NCI-H345 (cell line): ENCODE measurements around the gene GABRR1.
"Not testable (repeated sequence)": the region's sequence is repeated elsewhere in the genome, so short reads cannot be mapped to it uniquely, and the experiment has no call there.

ENCODE experiments used
- DNase-seq: peaks from one replicate; lab custom pipeline; 2025; lab: John Stamatoyannopoulos, UW

The GABRR1 gene

DNA sequence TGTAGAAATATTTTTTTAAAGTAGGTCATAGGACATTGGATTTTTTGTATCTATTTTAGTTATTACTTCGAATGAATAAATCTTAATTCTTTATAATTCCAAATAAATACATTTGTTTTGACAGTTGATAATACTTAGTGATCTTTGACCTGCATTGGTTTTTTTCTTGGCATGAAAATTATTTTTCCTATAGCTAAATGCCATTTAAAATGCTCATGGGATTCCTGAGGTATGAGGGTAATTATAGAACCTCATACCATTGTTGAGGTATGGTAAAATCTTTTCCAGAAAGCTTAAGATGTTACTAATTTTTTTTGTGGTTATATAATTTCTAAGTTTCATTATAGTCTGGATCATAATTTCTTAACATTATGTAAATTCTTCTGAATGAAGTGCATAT is 63.0 kb downstream of the GABRR1 start:
- no peak for DNase-seq

DNA sequence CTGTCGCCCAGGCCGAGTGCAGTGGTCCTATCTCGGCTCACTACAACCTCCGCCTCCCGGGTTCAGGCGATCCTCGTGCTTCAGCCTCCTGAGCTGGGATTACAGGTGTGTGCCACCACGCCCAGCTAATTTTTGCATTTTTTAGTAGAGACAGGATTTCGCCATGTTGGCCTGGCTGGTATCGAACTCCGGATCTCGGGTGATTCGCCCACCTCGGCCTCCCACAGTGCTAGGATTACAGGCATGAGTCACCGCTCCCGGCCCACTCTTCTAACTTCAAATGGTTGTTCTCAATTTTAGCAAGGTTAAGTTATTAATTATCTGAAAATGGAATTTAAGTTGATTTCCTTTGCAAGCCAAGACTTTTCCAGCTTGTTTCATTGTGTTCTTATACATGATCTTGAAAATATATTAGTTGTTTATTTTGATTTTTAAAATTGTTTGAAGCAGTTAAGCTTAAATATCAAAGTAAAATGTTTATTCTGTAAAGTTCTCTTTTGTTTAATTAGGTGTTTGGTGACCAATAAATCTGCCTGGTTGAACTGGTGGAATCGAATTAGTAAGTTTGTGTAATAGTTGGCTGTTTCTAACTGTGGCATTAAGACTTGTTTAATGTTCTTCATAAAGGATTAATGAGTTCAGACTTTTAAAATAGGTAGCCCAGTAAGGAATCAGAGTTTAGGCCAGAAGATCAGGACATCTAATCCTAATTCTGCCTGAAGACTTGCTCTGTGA is 69.0 kb downstream of the GABRR1 start:
- no peak for DNase-seq

GRCh38 chr6:89146718-89147700 is 70.1 kb downstream of the GABRR1 start:
- peak; percentile 55 for DNase-seq

DNA sequence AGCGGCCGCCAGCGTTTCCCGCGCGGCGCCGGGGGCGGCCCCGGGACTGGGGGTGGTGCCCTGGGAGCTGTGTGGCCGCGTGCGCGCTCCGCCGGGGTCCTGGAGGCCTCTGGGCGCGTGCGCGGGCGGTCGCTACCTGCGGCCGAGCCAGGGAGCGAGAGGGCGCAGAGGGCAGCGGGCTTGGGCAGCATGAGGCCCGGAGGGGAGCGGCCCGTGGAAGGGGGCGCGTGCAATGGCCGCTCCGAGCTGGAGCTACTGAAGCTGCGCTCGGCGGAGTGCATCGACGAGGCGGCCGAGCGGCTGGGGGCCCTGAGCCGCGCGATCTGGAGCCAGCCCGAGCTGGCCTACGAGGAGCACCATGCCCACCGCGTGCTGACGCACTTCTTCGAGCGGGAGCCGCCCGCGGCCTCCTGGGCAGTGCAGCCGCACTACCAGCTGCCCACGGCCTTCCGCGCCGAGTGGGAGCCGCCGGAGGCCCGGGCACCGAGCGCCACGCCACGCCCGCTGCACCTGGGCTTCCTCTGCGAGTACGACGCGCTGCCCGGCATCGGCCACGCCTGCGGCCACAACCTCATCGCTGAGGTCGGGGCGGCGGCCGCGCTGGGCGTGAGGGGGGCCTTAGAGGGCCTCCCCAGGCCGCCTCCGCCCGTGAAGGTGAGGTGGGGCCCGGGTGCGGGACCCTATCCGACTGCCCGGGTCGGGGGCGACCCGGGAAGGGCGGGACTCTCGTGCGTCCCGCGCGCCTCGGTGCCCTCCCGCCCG is 71.0 kb downstream of the GABRR1 start, which contains the start of gene PM20D2:
TSS of gene PM20D2 (plus strand) at position 100 of the 762 bp plus-strand sequence. CDS start at position 190, 90 bp downstream.
- peak; percentile 79 for DNase-seq

- peak; percentile 47 for DNase-seq
Measured at GRCh38 chr6:89145091-89145955, 71.8 kb downstream of the GABRR1 start.

DNA sequence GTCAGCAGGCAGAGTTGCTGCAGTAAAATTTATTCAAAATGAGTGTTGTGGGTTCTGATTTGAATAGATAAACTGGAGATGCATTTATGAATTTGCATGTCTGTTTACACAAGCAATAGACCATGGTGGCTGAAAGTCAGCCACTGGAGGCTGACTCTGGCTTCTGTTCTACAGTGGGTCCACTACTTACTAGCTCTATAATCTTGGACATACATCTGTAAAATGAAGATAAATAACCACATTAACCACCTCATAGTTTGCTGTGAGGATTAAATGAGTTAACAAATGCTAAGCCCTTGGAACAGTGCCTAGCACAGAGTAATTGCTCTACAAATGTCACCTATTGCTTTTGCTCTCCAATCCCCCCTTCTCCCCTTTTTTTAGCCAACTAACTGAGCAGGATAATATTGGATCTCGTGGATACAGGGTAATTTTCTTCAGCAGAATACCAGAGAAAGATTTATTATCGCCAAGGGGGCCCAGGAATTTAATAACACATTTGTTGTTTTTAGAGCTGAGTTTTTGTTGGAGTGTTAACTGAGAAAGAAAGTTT is 72.7 kb downstream of the GABRR1 start:
- DNase-seq, result peak; percentile 20

- DNase-seq, result no peak
Measured at GRCh38 chr6:89140347-89141156, 76.6 kb downstream of the GABRR1 start.

GRCh38 chr6:89139509-89140346 is 77.4 kb downstream of the GABRR1 start:
- no peak for DNase-seq

DNA sequence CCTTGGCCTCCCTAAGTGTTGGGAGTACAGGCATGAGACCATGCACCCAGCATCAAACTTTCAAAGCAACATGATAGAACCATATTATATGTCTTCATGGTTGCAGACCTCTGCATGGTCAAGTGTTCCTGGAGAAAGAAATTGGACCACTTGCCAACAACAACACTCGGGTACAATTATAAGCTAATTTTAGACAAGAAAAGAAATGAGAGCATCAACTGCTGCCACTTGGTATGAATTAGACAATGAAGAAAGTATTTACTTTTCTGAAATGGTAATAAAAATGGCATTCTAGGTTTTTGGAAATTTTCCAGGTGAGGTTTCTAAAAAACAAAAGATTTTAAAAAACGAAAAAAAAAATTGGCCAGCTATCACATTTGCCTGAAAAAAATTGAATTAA is 79.0 kb downstream of the GABRR1 start:
- DNase-seq, result no peak

DNA sequence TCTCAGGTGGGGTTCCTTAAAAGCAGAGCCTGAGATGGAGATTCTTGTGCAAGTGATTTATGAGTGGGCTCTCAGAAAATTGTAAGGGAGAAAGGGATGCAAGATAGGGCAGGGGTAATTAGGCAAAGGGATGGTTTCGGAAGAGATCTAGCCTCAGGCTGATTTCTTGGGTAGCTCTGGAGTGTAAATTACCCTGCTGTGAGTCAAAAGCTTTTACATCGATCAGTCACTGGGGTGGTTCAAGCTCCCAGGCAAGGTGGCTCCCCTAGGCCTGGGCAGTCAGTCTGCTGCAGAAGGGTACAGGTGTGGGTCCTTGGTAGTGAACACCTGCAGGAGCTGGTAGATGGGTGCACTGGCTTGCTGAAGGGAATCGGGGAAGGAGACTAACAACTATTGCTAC is 82.4 kb downstream of the GABRR1 start:
- DNase-seq, result no peak

DNA sequence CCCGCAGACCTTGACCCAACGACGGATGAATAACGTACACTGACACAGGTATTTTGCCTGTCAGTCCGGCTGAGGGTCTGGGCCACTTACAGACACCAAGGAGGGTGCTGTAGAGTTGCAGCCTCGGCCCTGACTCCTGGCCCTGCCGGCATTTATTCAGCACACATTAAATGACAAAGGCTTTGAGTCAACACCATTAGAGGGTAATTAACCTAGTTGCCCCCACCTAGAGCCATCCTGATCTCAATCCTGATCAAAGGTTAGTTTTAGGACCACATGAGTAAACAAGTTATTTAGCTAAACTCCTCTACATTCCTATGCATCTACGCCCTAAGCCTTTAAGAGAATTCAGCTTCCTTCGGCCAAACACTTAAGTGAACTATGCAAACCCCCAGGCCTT is 83.2 kb downstream of the GABRR1 start:
- no peak for DNase-seq

DNA sequence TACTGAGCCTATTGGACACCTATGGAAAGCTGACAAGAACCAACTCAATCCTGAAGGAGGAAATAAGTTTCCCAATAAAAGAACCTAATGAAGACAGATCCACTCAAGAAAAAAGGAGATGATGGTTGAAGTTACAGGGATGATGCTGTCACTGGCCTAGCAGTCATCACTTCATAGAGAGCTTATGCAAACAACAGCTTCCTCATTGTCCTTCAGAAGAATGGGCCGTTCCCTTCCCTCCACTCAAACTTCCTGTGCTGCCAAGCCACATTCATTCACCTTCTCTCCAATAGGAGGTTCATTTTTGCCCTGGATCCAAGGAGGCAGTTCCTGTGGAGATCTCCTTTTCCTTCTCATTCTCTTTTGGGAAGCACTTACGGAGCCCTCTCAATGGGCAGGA is 85.1 kb downstream of the GABRR1 start:
- DNase-seq, result no peak

DNA sequence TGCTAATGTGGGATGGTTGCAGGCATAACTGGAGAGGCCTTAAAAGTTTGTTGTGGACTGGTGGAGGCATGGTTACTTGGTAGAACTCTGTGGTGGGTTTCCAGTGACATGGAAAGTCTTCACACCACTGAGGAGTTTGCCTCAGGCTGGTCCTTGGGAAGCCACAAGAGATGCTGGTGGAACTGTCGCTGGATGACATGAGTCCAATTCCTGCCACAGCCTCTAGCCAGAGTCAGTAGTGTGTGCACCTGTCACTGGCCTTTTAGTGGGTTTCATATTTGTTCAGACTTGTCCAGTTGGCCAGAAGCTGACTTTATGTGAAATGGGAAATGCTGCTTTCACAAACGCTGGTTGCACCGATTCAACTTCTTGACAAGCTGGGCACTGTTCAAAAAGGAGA is 85.6 kb downstream of the GABRR1 start:
- DNase-seq, result no peak

- DNase-seq, result not testable (repeated sequence)
Measured at GRCh38 chr6:89128256-89128671, 88.9 kb downstream of the GABRR1 start.
